Body of pancreas (tissue), 4 donors: ENCODE results near the gene TIMM17A. TPM values are rescaled to one million over a fixed set of nuclear protein-coding genes. Genes with fewer than 3 reads are reported as not detected.

ENCODE experiments used
- ATAC-seq: fragments of 150-250 bp; one replicate; pipeline ENCODE4 v1.9.1; 2016
- DNase-seq, 4 donors: peaks; one replicate each; pipeline ENCODE4 v3.0.0-alpha.2; 2019
- H3K27ac ChIP-seq, 4 donors: fragments of 200-600 bp; sonication (generic); 1 replicate in 3 of 4; 2 replicates in 1 of 4; pipeline versions ENCODE4 v1.5.1 to v1.6.1; 2016 to 2019; ENCODE audit warnings: mild to moderate bottlenecking in 1 of 4, mixed read lengths in 1 of 4, moderate library complexity in 1 of 4
- H3K27me3 ChIP-seq, 2 donors: fragments of 200-600 bp; sonication (generic); one replicate each; pipeline ENCODE4 v1.6.0; 2016; ENCODE audit warnings: mild to moderate bottlenecking in 1 of 2
- H3K36me3 ChIP-seq, 2 donors: fragments of 200-600 bp; sonication (generic); replicated peaks in 1 of 2; 2 replicates each; pipeline ENCODE4 v1.5.1; 2016; ENCODE audit warnings: low read depth in 2 of 2; ENCODE audit not compliant: insufficient read depth in 1 of 2
- H3K4me1 ChIP-seq: fragments of 200-600 bp; sonication (generic); one replicate; pipeline ENCODE4 v1.6.0; 2016
- H3K4me3 ChIP-seq, 2 donors: fragments of 200-600 bp; sonication (generic); 1 replicate in 1 of 2; 2 replicates in 1 of 2; pipeline ENCODE4 v1.5.1; 2016 to 2019
- H3K9me3 ChIP-seq, 3 donors: fragments of 200-600 bp; sonication (generic); 1 replicate in 2 of 3; 2 replicates in 1 of 3; pipeline ENCODE4 v1.5.1; 2016
- CTCF ChIP-seq, 7 experiments: fragments of 450-650 bp in 4 of 7; fragments of 200-600 bp in 3 of 7; sonication (generic) in 3 of 7; IDR thresholded peaks; one replicate each; pipeline ENCODE4 v1.5.1; 2016 to 2019; ENCODE audit warnings: antibody characterized with exemption in 7 of 7
- POLR2A ChIP-seq, 3 donors: fragments of 450-650 bp; IDR thresholded peaks; one replicate each; pipeline ENCODE4 v1.6.1; 2016; ENCODE audit warnings: antibody characterized with exemption in 3 of 3, mild to moderate bottlenecking in 2 of 3
- WGBS, 2 donors: methylation state at CpG; one replicate each; pipeline ENCODE4 v1.1.5; 2017; 5-methylcytosine and 5-hydroxymethylcytosine counted together
- intact Hi-C: fragments of 100-400 bp; cut with DNase I; formaldehyde crosslinking; loops from one replicate; pipeline ENCODE4 v1.15.1; 2023
- total RNA-seq, 2 donors: library from RNA; depleted of rRNA; stranded (reverse); fragments of >200 nt; gene quantifications; one replicate each; pipeline ENCODE4 v1.1.0, GENCODE V29; 2016

Gene TIMM17A
- total RNA-seq, 2 donors from 2014 or later, result 20.2 to 25.4 TPM

- no peaks in the 10 kb centered on the region for H3K9me3 ChIP-seq
- 66 to 73% methylated on average over 5 of the region's 5 CpGs for WGBS, 2 donors
- H3K27me3 ChIP-seq, result no peaks in the 10 kb centered on the region
- H3K36me3 ChIP-seq, result no peaks in the 10 kb centered on the region
- DNase-seq (no peak), ATAC-seq (no peak)
- intact Hi-C loops, result no loop called here
- no peak for TF ChIP-seq CTCF (IDR thresholded peaks at IDR 0.05)
- no peak for TF ChIP-seq POLR2A (IDR thresholded peaks at IDR 0.05)
- H3K27ac ChIP-seq, result peak overlapping the region in 2 of 4 donors; percentile 30
- H3K4me3 ChIP-seq, result no peak overlapping the region
- H3K4me1 ChIP-seq, result no peaks in the 10 kb centered on the region
Observed at GRCh38 chr1:201918343-201918742, 37.0 kb upstream of the TIMM17A start.

GRCh38 chr1:201921952-201922558 is 33.2 kb upstream of the TIMM17A start:
- ATAC-seq (no peak), DNase-seq (no peak)
- Histone ChIP-seq H3K4me3 (no peak overlapping the region), H3K4me1 (no peaks in the 10 kb centered on the region), H3K27ac (no peak overlapping the region), H3K27me3 (no peaks in the 10 kb centered on the region), H3K9me3 (no peaks in the 10 kb centered on the region), H3K36me3 (no peaks in the 10 kb centered on the region)
- TF ChIP-seq CTCF (IDR thresholded peaks at IDR 0.05) (no peak), POLR2A (IDR thresholded peaks at IDR 0.05) (no peak)
- WGBS, 2 donors, result 76 to 82% methylated on average over 3 of the region's 3 CpGs
- intact Hi-C loops, result no loop called here

GRCh38 chr1:201925301-201925567 is 30.1 kb upstream of the TIMM17A start:
- ATAC-seq (no peak), DNase-seq (no peak)
- Histone ChIP-seq H3K36me3 (no peaks in the 10 kb centered on the region), H3K9me3 (no peaks in the 10 kb centered on the region), H3K27me3 (no peaks in the 10 kb centered on the region), H3K27ac (no peak overlapping the region), H3K4me3 (no peak overlapping the region), H3K4me1 (no peaks in the 10 kb centered on the region)
- intact Hi-C loops, result no loop called here
- TF ChIP-seq CTCF (IDR thresholded peaks at IDR 0.05) (no peak), POLR2A (IDR thresholded peaks at IDR 0.05) (no peak)
- 81 to 88% methylated on average over 2 of the region's 2 CpGs for WGBS, 2 donors

- TF ChIP-seq POLR2A (IDR thresholded peaks at IDR 0.05), result no peak
- TF ChIP-seq CTCF (IDR thresholded peaks at IDR 0.05), result no peak
- no peaks in the 10 kb centered on the region for H3K4me1 ChIP-seq
- H3K9me3 ChIP-seq, result no peaks in the 10 kb centered on the region
- intact Hi-C loops, result no loop called here
- no peak overlapping the region for H3K4me3 ChIP-seq
- no peaks in the 10 kb centered on the region for H3K36me3 ChIP-seq
- no peak overlapping the region for H3K27ac ChIP-seq
- 77 to 82% methylated on average over 5 of the region's 5 CpGs for whole genome bisulfite sequencing, 2 donors
- ATAC-seq (no peak), DNase-seq (no peak)
- no peaks in the 10 kb centered on the region for H3K27me3 ChIP-seq
Observed at GRCh38 chr1:201925981-201926645, 29.2 kb upstream of the TIMM17A start.

- no peaks in the 10 kb centered on the region for H3K27me3 ChIP-seq
- TF ChIP-seq POLR2A (IDR thresholded peaks at IDR 0.05), result no peak
- no peak for TF ChIP-seq CTCF (IDR thresholded peaks at IDR 0.05)
- H3K9me3 ChIP-seq, result no peaks in the 10 kb centered on the region
- WGBS, 2 donors, result 88 to 92% methylated on average over 3 of the region's 3 CpGs
- no peaks in the 10 kb centered on the region for H3K36me3 ChIP-seq
- ATAC-seq, result no peak
- H3K27ac ChIP-seq, result no peak overlapping the region
- intact Hi-C loops, result no loop called here
- no peaks in the 10 kb centered on the region for H3K4me1 ChIP-seq
- H3K4me3 ChIP-seq, result no peak overlapping the region
- DNase-seq, result no peak
Observed at GRCh38 chr1:201928266-201928665, 27.0 kb upstream of the TIMM17A start.
